Astrocyte of the spinal cord (primary cell): ENCODE results near the gene CAVIN1.
"Not testable (repeated sequence)": the region's sequence is repeated elsewhere in the genome, so short reads cannot be mapped to it uniquely, and the experiment has no call there.

Experiments used
- DNase-seq: peaks from one replicate; pipeline ENCODE4 v3.0.0; 2011; ENCODE audit warnings: low read depth, low spot score
- H3K4me3 ChIP-seq: 2 replicates; pipeline ENCODE4 v1.5.1; 2011; ENCODE audit warnings: low read depth, mild to moderate bottlenecking, low read length, moderate library complexity
- CTCF ChIP-seq: IDR thresholded peaks from 2 replicates; pipeline ENCODE4 v1.5.1; 2012; ENCODE audit warnings: low read depth, mild to moderate bottlenecking, low read length, inconsistent platforms
- in situ Hi-C: cut with HindIII; loops from 2 replicates; pipeline ENCODE4 v1.10.0; 2017; ENCODE audit warnings: low sequenced_read_pairs

Gene CAVIN1

GRCh38 chr17:42458497-42459255 lies 35.6 kb upstream of the CAVIN1 start, which contains the start of gene ATP6V0A1:
ATP6V0A1 (plus strand) TSS chr17:42458878; CDS start chr17:42460895, 2,017 bp downstream.
- H3K4me3 ChIP-seq: peak within 1 kb of the TSS; percentile 82
- in situ Hi-C loops: no loop called here
- peak; percentile 83 for DNase-seq
- TF ChIP-seq CTCF: no peak

GRCh38 chr17:42457107-42457792 lies 34.2 kb upstream of the CAVIN1 start:
- in situ Hi-C loops: no loop called here

GRCh38 chr17:42456223-42457106 lies 33.4 kb upstream of the CAVIN1 start:
- in situ Hi-C loops: no loop called here
- DNase-seq: peak; percentile 82
- TF ChIP-seq CTCF: no peak
- H3K4me3 ChIP-seq: no peak overlapping the region

More at GRCh38 chr17:42457107-42457792, 34.2 kb upstream of the CAVIN1 start:
- H3K4me3 ChIP-seq: no peak overlapping the region
- no peak for TF ChIP-seq CTCF
- no peak for DNase-seq

GRCh38 chr17:42454987-42455386 lies 31.9 kb upstream of the CAVIN1 start:
- DNase-seq, H3K4me3 ChIP-seq, in situ Hi-C loops: not testable (repeated sequence)

- in situ Hi-C loops: no loop called here
- no peak for TF ChIP-seq CTCF
- no peak for DNase-seq
- H3K4me3 ChIP-seq: no peak overlapping the region
Observed at GRCh38 chr17:42453439-42453838, 30.4 kb upstream of the CAVIN1 start.

GRCh38 chr17:42451270-42451669 lies 28.2 kb upstream of the CAVIN1 start:
- not testable (repeated sequence) for H3K4me3 ChIP-seq

GRCh38 chr17:42449838-42450237 lies 26.8 kb upstream of the CAVIN1 start:
- DNase-seq, H3K4me3 ChIP-seq, in situ Hi-C loops: not testable (repeated sequence)

More at GRCh38 chr17:42451270-42451669, 28.2 kb upstream of the CAVIN1 start:
- in situ Hi-C loops, DNase-seq: not testable (repeated sequence)

GRCh38 chr17:42449176-42449575 lies 26.1 kb upstream of the CAVIN1 start:
- in situ Hi-C loops, H3K4me3 ChIP-seq, DNase-seq: not testable (repeated sequence)
